Measurements from ENCODE around the gene CNTRL. TPM values are rescaled to one million over a fixed set of nuclear protein-coding genes. Genes with fewer than 3 reads are reported as not detected.

CNTRL gene
- total and polyA plus RNA-seq, 2 of the 8 experiments (the other 6 are each of a cell fraction or from before 2014, with no cell fraction given) = 5.1 to 13.9 TPM

DNA sequence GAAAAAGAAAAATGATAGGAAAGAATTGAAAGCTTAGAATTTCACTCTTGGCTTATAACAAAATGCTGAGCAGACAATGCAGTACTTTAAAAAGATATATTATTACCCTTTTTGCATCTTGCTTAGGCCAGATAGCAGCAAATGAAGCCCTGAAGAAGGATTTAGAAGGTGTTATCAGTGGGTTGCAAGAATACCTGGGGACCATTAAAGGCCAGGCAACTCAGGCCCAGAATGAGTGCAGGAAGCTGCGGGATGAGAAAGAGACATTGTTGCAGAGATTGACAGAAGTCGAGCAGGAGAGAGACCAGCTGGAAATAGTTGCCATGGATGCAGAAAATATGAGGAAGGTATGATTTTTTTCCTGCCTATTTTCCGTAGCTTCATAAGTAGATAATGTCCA is 50.8 kb downstream of the CNTRL start (continued):
- TF ChIP-seq, protein P1, sequence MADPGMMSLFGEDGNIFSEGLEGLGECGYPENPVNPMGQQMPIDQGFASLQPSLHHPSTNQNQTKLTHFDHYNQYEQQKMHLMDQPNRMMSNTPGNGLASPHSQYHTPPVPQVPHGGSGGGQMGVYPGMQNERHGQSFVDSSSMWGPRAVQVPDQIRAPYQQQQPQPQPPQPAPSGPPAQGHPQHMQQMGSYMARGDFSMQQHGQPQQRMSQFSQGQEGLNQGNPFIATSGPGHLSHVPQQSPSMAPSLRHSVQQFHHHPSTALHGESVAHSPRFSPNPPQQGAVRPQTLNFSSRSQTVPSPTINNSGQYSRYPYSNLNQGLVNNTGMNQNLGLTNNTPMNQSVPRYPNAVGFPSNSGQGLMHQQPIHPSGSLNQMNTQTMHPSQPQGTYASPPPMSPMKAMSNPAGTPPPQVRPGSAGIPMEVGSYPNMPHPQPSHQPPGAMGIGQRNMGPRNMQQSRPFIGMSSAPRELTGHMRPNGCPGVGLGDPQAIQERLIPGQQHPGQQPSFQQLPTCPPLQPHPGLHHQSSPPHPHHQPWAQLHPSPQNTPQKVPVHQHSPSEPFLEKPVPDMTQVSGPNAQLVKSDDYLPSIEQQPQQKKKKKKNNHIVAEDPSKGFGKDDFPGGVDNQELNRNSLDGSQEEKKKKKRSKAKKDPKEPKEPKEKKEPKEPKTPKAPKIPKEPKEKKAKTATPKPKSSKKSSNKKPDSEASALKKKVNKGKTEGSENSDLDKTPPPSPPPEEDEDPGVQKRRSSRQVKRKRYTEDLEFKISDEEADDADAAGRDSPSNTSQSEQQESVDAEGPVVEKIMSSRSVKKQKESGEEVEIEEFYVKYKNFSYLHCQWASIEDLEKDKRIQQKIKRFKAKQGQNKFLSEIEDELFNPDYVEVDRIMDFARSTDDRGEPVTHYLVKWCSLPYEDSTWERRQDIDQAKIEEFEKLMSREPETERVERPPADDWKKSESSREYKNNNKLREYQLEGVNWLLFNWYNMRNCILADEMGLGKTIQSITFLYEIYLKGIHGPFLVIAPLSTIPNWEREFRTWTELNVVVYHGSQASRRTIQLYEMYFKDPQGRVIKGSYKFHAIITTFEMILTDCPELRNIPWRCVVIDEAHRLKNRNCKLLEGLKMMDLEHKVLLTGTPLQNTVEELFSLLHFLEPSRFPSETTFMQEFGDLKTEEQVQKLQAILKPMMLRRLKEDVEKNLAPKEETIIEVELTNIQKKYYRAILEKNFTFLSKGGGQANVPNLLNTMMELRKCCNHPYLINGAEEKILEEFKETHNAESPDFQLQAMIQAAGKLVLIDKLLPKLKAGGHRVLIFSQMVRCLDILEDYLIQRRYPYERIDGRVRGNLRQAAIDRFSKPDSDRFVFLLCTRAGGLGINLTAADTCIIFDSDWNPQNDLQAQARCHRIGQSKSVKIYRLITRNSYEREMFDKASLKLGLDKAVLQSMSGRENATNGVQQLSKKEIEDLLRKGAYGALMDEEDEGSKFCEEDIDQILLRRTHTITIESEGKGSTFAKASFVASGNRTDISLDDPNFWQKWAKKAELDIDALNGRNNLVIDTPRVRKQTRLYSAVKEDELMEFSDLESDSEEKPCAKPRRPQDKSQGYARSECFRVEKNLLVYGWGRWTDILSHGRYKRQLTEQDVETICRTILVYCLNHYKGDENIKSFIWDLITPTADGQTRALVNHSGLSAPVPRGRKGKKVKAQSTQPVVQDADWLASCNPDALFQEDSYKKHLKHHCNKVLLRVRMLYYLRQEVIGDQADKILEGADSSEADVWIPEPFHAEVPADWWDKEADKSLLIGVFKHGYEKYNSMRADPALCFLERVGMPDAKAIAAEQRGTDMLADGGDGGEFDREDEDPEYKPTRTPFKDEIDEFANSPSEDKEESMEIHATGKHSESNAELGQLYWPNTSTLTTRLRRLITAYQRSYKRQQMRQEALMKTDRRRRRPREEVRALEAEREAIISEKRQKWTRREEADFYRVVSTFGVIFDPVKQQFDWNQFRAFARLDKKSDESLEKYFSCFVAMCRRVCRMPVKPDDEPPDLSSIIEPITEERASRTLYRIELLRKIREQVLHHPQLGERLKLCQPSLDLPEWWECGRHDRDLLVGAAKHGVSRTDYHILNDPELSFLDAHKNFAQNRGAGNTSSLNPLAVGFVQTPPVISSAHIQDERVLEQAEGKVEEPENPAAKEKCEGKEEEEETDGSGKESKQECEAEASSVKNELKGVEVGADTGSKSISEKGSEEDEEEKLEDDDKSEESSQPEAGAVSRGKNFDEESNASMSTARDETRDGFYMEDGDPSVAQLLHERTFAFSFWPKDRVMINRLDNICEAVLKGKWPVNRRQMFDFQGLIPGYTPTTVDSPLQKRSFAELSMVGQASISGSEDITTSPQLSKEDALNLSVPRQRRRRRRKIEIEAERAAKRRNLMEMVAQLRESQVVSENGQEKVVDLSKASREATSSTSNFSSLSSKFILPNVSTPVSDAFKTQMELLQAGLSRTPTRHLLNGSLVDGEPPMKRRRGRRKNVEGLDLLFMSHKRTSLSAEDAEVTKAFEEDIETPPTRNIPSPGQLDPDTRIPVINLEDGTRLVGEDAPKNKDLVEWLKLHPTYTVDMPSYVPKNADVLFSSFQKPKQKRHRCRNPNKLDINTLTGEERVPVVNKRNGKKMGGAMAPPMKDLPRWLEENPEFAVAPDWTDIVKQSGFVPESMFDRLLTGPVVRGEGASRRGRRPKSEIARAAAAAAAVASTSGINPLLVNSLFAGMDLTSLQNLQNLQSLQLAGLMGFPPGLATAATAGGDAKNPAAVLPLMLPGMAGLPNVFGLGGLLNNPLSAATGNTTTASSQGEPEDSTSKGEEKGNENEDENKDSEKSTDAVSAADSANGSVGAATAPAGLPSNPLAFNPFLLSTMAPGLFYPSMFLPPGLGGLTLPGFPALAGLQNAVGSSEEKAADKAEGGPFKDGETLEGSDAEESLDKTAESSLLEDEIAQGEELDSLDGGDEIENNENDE (IDR thresholded peaks at IDR 0.05; ENCODE audit: insufficient replicate concordance, low read length) = no peak
- no peak for TF ChIP-seq SP4 (IDR thresholded peaks at IDR 0.05; ENCODE audit: low read length)
- TF ChIP-seq POLR2A (IDR thresholded peaks at IDR 0.05; ENCODE audit: control extremely low read depth in 1 of 2, low read depth in 2 of 2, low read length in 2 of 2) = no peak
- TF ChIP-seq FOSL1 (IDR thresholded peaks at IDR 0.05; ENCODE audit: insufficient read depth, low read depth, low read length) = no peak
